NK-92 (cell line): Measurements from ENCODE around the gene SERP2.
"Not testable (repeated sequence)": the region's sequence is repeated elsewhere in the genome, so short reads cannot be mapped to it uniquely, and the experiment has no call there.

ENCODE experiments used
- DNase-seq: peaks from one replicate; lab custom pipeline; 2025; ENCODE audit not compliant: unreplicated experiment; lab: John Stamatoyannopoulos, UW

SERP2 gene

DNA sequence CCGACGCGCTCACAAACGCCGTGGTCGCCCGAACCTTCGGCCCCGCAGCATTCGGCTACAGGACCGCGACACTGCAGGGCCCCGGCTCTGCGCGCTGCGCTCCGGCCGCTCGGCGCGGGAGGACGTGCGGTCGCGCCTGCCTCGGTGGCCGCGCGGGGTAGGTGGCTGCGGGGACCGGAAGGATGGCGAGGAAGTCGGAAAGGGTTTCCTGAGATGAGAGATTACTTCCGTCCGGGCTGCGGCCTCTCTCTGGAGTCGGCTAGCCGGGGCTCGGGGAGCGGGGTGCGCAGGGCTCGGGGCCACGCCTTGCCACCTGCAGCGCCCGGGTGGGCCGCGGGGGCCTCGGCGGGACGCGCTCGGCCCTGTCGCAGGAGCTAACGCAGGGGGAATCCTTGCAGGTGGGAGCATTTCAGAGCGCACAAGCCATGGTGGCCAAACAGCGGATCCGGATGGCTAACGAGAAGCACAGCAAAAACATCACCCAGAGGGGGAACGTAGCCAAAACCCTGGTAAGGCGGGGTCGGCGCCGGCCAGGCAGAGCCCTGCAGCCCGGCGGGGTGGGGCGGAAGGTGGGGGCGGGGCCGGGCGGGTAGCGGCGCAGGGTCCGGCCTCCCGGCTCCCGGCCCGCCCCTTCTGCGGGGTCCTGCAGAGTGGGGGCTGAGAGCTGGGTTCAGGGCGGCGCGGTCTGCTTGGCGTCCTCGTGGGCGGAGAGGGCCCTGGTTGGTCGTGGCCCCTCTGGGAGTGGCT lies at the start of gene SERP2:
SERP2 (plus strand) TSS at position 224 of the 747 bp plus-strand sequence; CDS start at position 426, 202 bp downstream.
- no peak for DNase-seq

DNA sequence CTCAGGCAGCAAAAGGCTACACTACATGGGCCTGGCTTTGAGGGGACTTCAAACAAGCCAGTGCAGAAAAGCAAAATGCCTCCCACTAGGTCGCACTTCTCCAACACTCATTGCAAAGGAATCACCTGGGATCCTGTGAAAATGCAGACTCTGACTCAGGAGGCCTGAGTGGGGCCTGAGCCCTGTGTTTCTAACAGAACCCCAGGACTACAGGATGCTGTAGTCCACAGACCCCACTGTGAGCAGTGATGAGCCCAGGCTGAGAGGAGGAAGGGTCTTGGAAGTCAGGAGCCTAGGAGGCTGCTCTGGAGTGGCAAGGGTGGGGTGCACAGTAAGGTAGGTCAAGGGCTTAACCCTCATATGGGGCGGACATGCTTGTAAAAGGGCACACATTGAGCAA lies 46.7 kb upstream of the SERP2 start:
- no peak for DNase-seq

DNA sequence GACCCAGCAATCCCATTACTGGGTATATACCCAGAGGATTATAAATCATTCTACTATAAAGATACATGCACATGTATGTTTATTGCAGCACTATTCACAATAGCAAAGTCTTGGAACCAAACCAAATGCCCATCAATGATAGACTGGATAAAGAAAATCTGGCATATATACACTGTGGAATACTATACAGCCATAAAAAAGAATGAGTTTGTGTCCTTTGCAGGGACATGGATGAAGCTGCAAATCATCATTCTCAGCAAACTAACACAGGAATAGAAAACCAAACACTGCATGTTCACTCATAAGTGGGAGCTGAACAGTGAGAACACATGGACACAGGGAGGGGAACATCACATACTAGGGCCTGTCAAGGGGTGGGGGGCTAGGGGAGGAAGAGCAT lies 44.6 kb upstream of the SERP2 start:
- DNase-seq, result not testable (repeated sequence)

DNA sequence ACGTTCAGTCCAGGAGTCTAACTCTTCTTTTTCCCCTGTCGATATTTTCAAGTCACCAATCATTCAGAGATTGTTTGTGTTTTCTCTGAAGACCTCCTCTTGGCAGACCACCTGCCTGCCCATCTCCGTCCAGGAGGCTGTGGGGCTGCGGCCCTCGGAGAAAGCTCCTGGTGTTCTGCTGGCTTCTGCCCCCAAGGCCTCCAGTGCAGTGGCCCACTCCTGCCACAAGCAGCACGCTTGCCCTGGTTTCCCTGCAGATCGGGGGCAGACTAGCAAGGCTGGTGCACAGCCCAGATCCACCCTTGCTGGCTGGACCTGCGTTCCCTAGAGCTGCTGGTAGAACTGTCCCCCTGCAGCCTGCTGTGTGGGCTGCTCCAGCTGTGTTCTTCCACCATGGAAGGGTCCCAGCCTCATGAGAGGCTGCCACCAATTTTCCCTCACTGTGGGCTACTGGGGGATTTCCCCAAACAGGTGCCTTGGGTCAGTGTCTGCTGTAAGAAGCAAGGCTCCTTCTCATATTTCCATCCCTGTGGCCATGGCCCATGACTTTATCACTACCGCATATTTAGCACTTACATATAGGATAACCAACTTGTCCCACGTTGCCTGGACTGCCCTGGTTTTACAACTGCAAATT lies 43.6 kb upstream of the SERP2 start:
- no peak for DNase-seq

DNA sequence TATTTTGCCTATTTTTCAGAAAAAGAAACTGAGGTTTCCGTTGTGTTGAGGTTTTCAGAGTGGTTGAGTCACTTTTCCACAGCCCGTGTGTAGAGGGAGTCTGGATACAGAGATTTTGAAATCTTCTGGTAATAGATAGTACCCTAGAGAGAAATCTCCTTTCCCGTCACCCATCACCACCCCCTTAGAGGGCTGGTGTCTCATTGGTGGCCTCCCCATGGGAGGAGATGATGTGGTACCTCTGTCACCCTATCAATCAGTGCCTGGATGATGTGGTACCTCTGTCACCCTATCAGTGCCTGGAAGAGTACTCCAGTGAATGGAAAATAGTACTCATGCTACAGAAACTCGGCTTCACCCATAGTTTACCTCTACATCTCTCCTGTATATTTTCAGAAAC lies 42.2 kb upstream of the SERP2 start:
- no peak for DNase-seq

DNA sequence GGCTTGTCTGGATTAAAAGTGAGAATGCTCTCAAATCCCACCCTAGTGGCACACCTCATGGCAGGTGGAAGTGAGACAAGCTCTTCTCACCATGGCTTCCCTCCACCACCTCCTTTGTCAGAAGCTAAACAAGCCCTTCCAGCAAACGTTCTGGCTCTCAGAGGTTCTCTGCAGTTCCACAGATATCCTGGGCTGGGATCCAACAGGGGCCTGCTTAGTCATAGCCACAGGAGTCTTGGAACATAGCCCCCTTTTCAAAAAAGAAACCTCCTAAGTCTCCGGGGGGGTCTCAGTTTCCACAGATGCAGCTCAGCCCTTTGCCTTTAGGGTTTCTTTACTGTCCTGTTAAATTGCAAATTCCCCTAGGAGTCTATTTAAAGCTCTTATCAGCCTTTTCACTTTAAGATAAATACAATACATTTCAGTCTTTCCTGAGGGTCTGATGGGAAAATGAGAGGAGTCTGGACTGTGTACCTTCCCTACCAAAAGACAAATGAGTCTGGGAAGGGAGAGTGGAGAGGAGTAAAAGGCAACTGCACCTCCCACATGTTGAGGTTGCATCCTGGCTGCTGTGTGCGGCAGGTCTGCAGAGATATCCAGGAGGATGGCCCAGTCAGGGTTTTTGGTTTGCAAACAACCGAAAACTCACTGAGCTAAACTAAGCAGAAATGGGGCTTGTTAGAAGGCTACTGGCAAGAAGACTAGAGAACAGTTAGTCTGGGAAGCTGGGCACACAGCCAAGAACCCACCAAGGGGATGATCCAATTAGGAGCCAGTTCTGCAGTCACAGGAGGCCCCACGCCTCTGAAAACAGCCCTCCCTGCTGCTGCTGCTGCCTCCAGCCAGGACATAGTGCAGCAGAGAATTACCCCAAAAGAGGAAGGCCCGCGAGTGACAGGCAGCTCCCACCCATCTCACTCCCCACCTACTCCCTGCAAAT lies 41.4 kb upstream of the SERP2 start:
- DNase-seq, result no peak

DNA sequence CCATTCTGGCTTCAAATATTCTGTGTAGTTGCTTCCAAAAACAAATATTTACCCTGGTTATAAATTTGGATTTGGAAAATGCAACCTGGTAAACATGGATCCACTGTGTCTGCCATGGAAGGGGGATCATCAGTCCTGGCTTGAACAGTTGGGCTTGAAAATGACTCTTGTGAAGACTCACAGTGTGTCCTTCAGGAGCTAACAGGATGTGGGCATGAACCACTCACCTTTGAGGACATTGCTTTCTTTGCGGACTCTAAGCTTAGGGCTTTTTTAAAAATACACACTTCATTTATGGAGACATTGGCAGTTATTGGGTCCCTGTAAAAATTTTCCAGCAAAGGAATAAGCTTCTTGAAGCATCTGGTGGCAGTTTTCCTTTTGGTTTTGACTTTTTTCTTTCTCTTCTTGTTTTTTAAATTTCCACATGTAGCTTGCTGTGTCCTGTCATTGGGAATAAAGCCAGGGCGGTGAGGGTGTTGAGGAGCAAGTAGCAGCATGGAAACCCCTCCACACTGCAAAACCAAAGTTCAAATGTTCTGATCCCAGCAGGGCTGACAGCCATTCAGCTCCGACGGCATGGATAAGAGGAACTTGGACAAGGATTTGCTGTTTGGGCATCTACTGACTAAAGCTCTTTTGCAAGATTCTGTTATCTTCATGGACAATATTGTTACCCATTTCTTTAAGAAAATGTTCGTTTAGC lies 39.5 kb upstream of the SERP2 start:
- no peak for DNase-seq

DNA sequence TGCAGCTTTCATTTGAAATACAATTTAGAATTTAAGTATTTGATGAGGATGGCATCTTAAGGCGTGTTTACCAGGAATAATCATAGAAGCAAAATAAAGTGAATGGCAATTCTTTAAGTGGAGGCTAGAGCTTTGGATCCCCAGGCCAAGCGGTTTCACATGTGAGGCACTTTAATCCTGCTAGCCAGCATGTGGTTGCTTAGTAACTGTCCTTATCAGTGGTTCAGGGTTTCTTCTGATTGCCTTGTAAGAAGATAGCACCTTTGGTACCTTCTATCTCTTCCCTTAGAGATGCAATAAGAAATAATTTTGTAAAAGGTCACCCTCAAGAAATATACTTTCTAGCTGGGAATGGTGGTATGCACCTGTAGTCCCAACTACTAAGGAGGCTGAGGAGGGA lies 38.9 kb upstream of the SERP2 start:
- DNase-seq, result no peak

DNA sequence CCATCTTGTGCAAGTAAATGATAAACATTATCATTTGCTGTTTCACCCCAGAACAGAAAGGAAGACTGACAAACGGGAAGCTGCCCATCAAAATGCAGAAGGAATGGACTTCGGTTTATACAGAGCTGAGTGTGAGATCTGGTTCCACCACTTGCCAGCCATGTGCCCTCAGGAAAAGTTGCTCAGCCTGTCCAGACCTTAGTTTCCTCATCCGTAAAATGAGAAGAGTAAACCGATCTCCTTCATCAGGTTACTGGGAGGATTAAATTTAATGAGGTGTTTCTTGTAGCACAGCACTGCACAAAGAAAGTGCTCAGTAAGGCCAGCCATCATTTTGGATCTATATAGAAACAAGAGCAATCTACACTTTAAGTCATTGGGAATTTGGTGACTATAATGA lies 36.7 kb upstream of the SERP2 start:
- no peak for DNase-seq

DNA sequence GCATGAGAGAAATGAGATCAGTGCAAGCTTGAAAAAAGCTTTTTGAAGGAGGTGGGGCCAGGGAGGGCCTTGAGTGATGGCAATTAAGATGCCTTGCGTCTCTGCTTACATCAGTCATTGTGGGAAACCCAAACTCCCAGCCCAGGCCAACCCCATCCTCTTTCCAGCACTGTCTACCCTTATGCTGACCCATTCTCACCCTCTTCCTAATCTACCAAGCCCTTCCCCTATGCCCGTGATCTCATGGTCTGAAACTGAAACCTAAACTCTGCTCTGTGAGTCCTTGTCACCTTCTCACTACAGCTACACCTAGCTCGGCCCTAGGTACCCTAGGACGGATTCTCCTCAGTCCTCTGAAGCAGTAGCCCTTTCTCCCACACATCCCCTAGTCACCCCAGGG lies 36.0 kb upstream of the SERP2 start:
- DNase-seq, result no peak

DNA sequence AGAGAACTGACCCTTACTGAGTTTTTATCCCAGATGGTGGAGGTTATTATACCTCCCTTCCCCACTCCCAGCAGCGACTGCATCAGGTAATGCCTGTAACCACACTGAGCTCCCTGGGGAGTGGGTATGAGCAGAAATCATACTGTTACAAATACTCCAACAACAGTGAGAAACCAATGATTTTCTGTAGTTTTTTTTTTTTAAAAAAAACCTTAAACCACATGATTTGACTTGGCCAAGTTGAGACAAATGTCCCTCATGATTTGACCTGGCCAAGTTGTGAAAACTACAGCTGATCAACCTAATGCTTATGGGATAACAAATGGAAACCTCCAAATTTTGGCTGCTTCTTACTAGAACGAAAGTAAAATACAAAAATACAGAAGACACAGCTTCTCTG lies 33.1 kb upstream of the SERP2 start:
- DNase-seq, result no peak

DNA sequence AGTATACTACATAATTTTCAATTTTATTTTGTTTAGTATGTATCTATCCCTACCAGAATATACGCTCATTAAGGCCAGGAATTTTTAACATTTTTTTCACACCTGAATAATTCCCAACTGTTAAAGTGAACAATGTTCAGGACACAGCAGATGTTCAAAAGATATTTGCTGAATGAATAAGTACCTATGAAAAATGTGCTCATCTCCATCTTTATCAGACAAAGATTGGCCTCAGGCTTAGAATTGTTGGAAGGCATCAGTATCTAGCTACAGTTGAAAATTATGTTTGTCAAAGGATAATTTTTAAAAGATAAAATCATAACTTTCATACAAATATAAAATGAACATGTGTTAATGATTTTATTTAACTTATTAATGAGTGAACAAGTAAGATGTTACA lies 30.9 kb upstream of the SERP2 start:
- no peak for DNase-seq

DNA sequence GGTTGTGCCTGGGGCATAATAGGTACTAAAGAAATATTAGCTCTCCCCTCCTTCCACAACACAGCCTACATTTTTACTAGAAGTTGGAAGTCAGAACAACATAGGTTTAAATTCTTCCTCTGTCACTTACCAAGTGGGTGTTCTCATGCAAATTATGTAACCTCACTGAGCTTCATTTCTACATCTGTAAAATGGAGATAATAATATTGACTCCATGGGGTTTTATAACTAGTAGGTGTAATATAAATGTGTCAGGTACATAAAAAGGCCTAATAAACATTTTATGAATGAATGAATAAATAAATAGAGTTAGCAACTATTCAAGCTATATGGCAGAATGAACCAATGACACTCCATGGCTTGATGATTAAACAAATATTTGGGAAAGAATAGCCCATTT lies 27.1 kb upstream of the SERP2 start:
- DNase-seq, result no peak

DNA sequence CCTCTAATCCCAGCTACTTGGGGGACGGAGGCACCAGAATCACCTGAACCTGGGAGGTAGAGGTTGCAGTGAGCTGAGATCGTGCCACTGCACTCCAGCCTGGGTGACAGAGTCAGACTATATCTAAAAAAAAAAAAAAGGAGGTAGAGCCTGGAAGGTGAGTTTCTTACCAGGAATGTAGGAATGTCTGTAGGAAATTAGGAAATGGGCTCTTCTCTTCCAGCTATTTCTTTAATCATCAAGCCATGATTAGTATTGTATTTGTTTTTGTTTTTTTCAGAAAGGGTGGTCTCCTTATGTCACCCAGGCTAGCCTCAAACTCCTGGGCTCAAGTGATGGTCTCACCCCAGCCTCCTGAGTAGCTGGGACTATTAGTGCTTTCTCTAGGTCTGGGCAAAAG lies 26.3 kb upstream of the SERP2 start:
- DNase-seq, result no peak

DNA sequence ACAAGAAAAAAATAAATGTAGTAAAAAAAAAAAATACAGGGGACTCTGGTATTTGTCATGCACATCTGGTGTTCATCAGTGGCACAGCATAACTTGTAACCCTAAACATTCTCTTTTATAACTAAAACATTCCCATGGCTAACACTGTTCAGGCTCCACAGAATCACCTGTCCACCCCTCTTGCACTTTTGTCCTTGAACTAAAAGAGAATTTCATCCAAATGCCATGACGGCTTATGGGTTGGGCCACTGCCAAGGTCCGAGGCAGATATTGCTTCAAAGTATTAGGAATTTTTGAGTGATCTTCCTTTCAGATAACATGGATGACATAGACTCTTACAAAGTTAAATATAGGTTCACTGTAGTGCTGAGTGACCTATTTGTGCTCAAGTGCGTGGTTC lies 25.7 kb upstream of the SERP2 start:
- no peak for DNase-seq

DNA sequence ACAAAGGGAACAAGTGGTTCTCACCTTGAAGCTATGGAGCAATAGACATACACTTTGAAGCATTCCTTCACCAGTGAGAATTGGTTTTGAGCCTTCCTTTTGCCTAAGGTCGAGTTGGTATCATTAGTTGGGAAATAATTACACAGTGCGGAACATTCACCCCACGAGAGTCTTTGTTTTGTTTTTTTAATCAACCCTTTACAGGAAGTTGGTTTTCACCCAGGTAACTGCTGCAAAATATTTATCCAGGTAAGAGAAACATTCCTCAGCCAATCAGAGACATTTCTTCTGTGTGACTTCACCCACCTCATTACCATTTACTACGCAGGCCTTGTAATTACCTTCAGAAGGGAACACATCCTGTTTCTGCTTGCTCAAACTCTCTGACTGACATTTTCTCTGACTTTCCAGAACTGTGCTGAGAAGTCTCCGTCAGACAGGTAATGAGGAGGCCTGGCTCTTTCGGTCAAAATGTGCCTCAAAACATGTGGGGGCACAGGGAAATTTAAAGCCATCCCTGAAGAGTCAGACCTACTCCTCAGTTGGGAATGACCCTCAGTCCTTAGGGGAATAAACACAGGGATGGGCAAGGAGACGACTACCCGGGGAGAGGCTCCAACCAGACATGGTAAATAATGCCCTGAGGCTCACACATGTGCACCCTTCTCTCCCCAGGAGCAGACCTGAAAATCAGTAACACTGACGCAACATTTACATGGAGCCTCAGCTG lies 22.7 kb upstream of the SERP2 start:
- DNase-seq, result no peak

DNA sequence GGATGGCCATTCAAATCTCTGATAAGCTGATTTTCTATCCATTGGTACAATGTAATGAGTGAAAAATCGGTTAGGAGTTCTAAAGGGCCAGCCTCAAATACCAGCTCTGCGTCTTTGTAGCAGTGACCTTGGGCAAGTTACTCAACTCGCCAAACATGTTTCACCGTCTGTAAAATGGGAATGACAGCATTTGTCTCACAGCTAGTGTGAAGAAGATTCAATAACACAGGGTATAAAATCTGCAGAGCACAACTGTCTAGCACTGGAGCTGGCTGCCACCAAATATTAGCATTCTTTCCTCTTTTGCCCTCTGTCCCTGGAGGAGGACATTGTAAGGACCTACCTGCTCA lies 22.1 kb upstream of the SERP2 start:
- DNase-seq, result no peak

DNA sequence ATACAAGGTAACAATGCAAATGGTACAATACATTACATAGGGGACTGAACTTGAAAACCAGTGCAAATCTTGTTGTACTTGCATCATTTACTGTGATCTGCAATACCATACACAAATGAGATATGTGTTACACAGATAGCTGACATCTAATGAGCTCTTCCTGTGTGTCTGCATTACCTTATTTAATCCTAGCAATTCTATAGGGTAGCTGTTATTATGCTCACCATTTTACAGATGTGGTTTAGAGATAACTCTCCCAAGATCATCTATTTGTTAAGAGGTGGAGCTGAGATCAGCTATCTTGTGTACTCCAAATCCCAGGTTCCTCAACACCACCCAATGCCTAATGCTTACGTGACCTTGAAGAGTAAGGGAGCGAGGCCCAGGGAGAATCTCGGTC lies 21.4 kb upstream of the SERP2 start:
- DNase-seq, result no peak

DNA sequence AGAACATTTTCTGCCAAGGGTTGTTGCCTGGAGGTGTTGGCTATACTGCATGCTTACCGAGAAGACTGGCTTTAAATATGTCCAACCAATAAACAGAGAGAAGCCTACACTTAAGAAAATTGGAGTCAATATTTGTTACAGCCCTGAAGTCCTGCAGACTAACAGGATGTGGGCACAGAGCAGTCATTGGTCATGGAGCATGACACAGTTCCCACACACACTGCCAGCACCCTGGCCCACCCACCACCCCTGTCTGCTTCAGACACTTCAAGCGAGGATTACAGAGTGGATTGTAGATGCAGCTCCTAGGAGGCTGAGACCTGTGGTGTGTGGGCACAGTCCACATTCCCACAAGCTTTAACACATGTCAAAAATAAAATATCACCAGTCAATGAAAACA lies 21.0 kb upstream of the SERP2 start:
- no peak for DNase-seq

DNA sequence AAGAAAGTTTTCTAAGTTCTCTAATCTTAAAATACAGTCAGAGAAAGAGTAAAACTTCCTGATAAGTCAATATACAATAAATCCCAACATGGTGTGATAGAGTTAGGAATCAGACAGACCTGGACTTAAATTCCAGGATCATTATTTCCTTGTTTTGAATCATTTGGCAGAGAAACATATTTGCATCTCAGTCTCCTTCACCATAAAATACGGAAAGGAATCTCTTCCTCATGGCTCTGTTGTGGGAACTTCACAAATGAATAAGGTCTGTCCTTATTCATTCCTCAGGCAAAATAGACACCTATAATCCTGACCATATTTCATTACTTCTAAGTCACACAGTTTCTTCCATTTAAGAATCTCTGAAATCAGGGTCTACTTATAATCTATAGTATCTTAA lies 19.3 kb upstream of the SERP2 start:
- no peak for DNase-seq

DNA sequence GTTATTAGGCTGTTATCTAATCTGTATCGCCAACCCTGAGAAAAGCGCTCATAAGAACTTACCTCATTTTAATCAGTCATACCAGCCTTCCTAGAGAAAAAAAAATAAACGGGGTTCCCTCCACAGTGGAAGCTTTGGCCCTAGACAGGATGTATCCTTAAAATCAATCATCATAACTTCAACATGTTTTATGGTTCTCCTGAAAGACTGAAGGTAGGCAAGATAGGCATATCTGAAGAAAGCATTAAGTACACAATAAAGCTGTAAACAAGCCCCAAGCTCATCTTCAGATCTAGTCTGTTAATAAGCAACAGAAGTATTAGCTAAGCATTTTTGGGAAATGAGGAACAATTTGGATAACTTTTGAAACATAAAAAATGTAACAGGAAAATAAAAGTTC lies 18.7 kb upstream of the SERP2 start:
- DNase-seq, result no peak
